SW 1271 (cell line): Measurements from ENCODE around the gene ECPAS.
"Not testable (repeated sequence)": the region's sequence is repeated elsewhere in the genome, so short reads cannot be mapped to it uniquely, and the experiment has no call there.

ENCODE experiments used
- DNase-seq, 2 experiments: peaks; one replicate each; lab custom pipeline; 2025; lab: John Stamatoyannopoulos, UW

Gene ECPAS

GRCh38 chr9:111423389-111423788 is 60.8 kb downstream of the ECPAS start:
- no peak for DNase-seq

- DNase-seq = no peak
Measured at GRCh38 chr9:111414406-111414805, 69.8 kb downstream of the ECPAS start.

GRCh38 chr9:111413996-111414395 is 70.2 kb downstream of the ECPAS start:
- no peak for DNase-seq

- no peak for DNase-seq
Measured at GRCh38 chr9:111412280-111412679, 71.9 kb downstream of the ECPAS start.

GRCh38 chr9:111411266-111411665 is 72.9 kb downstream of the ECPAS start:
- DNase-seq = no peak

DNA sequence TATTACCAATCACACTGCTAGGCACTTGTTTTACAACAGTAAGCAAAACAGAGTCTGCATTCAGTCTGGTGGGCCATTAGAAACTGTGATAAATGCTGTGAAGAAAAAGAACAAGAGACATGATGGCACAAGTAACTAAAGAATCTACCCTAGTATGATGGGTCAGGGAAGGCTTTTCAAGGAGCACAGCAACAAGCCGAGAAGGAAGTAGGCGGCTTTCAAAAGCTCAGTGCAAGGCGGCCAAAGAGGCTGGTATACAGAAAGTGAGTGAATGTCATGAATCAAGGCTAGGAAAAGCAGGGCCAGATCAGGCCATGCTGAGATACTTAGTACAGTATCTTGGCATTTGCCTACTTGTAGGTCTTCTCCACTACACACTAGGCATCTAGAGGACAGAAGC is 76.4 kb downstream of the ECPAS start:
- no peak for DNase-seq

DNA sequence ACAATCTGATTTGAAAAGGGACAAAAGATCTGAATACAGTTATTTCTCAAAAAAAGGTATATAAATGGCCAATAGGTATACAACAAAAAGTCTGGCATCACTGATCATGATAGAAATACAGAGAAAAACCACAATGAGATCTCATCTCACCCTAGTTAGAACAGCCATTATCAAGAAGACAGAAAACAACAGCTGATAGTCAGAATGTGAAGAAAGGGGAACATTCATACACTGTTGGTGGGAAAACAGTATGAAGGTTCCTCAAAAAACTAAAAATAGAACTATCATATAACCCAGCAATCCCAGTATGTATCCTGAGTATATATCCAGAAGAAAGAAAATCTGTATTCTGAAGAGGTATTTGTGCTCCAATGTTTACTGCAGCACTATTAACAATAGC is 78.5 kb downstream of the ECPAS start:
- no peak for DNase-seq

GRCh38 chr9:111401486-111401885 is 82.7 kb downstream of the ECPAS start:
- not testable (repeated sequence) for DNase-seq

DNA sequence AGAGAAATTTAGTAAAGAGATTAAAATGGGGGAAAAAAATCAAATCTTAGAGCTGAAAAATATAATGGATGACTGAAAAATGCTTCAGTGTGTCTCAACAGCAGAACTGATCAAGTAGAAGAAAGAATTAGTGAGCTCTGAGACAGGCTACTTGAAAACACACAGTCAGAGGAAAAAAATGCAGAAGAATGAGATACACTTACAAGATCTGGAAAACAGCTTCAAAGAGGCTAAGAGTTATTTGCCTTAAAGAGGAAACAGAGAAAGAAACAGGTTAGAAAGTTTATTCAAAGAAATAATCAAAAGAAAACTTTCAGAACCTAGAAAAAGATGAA is 83.7 kb downstream of the ECPAS start:
- DNase-seq = peak in 1 of 2 experiments; percentile 29

GRCh38 chr9:111399772-111400563 is 84.2 kb downstream of the ECPAS start:
- DNase-seq = peak in 1 of 2 experiments; percentile 20

DNA sequence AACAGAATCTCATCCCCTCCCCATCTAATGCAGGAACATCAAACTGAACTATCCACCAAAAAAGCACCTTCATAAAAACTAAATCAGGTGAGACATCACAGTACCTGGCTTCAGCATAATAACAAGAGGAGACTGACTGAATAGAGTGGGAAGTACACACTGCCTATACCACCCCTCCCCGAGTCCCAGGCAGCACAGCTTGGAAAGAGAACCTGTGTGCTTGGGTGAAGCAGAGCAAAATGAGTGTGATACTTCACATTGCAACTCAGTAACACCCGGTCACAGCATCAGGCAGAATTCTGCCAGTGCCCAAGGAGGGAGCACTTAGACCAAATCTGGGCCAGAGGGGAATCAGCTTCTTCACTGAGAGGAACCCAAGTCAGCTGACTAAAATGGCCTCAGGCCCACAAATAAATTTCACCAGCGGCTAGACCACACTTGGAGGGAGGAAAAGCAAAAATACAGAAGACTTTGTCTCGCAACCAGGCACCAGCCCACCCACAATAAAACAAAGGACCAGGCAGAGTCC is 84.9 kb downstream of the ECPAS start:
- DNase-seq = no peak

GRCh38 chr9:111393971-111394370 is 90.2 kb downstream of the ECPAS start:
- DNase-seq = no peak

DNA sequence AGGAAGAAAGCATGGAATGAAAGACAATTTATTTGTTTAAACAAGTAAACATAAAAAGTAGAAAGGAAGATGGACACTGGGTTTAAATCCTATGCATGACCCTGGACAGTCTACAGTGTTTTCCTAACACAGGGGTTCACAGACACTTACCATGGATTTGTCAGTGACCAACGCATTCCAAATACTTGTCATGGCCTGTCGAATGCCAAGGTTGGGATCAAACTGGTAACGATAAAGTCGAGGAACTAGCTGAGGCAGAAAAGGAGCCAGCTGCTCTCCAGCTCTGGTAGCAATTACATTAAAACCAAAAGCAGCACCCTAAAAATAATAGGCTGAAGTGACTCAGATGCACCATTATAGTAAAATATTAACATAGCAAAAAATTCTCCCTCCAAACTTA is 94.8 kb downstream of the ECPAS start:
- no peak for DNase-seq

GRCh38 chr9:111386386-111386785 is 97.8 kb downstream of the ECPAS start:
- DNase-seq = no peak

DNA sequence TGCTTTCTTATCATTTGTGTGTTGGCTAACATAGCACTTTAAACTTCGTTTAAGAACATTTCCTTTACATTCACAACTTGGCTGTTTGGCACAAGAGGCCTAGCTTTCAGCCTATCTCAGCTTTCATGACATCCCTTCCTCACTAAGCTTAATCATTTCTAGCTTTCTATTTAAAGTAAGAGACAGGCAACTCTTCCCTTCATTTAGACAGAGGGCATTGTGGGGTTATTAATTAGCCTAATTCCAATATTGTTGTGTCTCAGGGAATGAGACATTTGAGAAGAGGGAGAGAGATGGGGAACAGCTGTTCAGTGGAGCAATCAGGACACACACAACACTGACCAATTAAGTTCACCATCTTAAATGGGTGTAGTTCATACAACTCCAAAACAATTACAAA is 103.2 kb downstream of the ECPAS start:
- no peak for DNase-seq

- DNase-seq = no peak
Measured at GRCh38 chr9:111375817-111376564, 108.2 kb downstream of the ECPAS start.

DNA sequence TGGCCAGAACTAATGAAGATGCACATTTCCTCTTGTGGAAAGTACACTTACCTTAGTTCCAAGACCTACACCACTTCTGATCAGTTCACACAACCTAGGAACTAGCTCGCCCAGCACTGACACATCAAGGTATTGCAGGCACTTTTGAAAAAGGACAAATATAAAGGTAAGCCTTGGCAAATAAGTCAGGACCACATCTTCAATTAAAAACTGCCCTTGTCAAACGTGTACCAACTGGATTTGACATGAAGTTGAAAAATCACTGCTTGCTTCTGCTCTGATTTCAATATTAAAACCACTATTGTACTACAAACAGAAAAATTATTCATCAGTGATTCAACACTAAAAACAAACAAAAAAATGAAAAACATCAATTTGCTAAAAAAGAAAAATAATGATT is 109.1 kb downstream of the ECPAS start:
- no peak for DNase-seq

DNA sequence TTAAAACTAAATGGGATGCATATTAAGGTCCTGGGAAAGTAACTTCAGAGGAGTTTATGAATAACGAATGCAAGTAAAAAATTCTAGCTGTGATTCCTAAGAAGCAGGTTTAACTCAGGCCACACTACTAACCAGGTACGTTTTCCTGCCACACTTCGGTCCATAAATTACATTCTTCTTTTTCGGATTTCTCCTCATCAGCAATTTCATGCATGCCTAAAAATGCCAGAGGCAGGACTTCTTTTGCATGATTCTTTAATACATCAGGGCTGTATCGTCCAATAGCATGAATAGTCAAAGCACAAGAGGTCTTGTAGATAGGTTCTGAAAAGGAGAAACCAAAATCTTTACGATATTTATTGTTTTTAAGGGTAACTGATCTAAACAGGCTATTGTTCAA is 111.9 kb downstream of the ECPAS start:
- no peak for DNase-seq

GRCh38 chr9:111366978-111367377 is 117.2 kb downstream of the ECPAS start:
- DNase-seq = no peak

DNA sequence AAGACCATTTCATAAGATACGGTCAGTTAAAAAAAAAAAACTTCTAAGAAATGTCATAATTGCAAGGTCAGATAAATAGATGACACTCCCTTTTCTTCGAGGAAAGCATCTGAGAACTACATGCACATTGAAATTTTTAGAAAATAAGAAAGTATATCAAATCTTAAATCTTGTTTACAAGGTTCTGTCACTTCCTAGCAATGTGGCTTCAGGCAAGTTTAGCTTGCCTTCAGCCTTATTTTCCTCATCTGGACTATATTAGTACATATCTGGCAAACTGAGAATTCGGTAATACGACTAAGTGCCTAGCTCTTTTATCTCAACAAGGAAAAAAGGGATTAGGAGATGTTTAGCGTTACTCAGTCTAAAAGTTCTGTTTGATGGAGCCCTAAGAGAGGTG is 121.7 kb downstream of the ECPAS start:
- no peak for DNase-seq

- no peak for DNase-seq
Measured at GRCh38 chr9:111360881-111361280, 123.3 kb downstream of the ECPAS start.

GRCh38 chr9:111356481-111357244 is 127.5 kb downstream of the ECPAS start:
- DNase-seq = peak; percentile 50 to 88

- no peak for DNase-seq
Measured at GRCh38 chr9:111352545-111352944, 131.6 kb downstream of the ECPAS start.
